PC-3 (cell line): ENCODE measurements around the gene CTSZ. TPM values are rescaled to one million over a fixed set of nuclear protein-coding genes. Genes with fewer than 3 reads are reported as not detected.
"Not testable (repeated sequence)": the region's sequence is repeated elsewhere in the genome, so short reads cannot be mapped to it uniquely, and the experiment has no call there.

ENCODE experiments used
- ATAC-seq: fragments of 200-7000 bp; cut with Tn5 transposase; 2 replicates; pipeline ENCODE4 v1.9.1; 2020; ENCODE audit warnings: mild to moderate bottlenecking, moderate library complexity
- BruUV-seq: library from RNA; stranded (reverse); fragments of 400-500 nt; replicated peaks from 2 replicates; lab custom pipeline; 2021; lab: Mats Ljungman, UMichigan
- CTCF ChIA-PET: fragments of 300-600 bp; sonication (Branson Sonifier 250); formaldehyde crosslinking; loops from one replicate; lab custom pipeline; 2022; ENCODE audit warnings: antibody characterized with exemption; lab: Charles Lee
- POLR2A ChIA-PET: fragments of 300-600 bp; sonication (Branson Sonifier 250); formaldehyde crosslinking; loops from one replicate; lab custom pipeline; 2022; ENCODE audit warnings: antibody characterized with exemption; ENCODE audit not compliant: unreplicated experiment; lab: Charles Lee
- DNase-seq: peaks from one replicate; pipeline ENCODE4 v3.0.0-alpha.2; 2015
- H2AFZ ChIP-seq: fragments of 300-600 bp; sonication (generic); 2 replicates; pipeline ENCODE4 v1.6.0; 2016; ENCODE audit warnings: antibody characterized with exemption, low read length
- H3F3A ChIP-seq: fragments of 300-600 bp; sonication (generic); one replicate; pipeline ENCODE4 v1.6.0; 2017; ENCODE audit warnings: antibody characterized with exemption, low read length, control low read depth, mild to moderate bottlenecking; ENCODE audit not compliant: unreplicated experiment
- H3K27ac ChIP-seq: fragments of 300-600 bp; sonication (generic); 2 replicates; pipeline ENCODE4 v1.5.1; 2016; ENCODE audit warnings: mild to moderate bottlenecking, low read length
- H3K27me3 ChIP-seq: fragments of 300-600 bp; sonication (generic); 2 replicates; pipeline ENCODE4 v1.6.1; 2016; ENCODE audit warnings: low read length, mixed read lengths
- H3K36me3 ChIP-seq: fragments of 300-600 bp; sonication (generic); 2 replicates; pipeline ENCODE4 v1.6.1; 2016; ENCODE audit warnings: low read depth, mixed run types, low read length, mixed read lengths
- H3K4me1 ChIP-seq: fragments of 300-600 bp; sonication (generic); 2 replicates; pipeline ENCODE4 v1.5.1; 2016; ENCODE audit warnings: low read length; ENCODE audit not compliant: insufficient read depth
- H3K4me2 ChIP-seq: fragments of 300-600 bp; sonication (generic); 2 replicates; pipeline ENCODE4 v1.6.0; 2016; ENCODE audit warnings: low read length
- H3K4me3 ChIP-seq: fragments of 300-600 bp; sonication (generic); 2 replicates; pipeline ENCODE4 v1.5.1; 2016; ENCODE audit warnings: mild to moderate bottlenecking, low read length, mixed read lengths
- H3K79me2 ChIP-seq: fragments of 300-600 bp; sonication (generic); 2 replicates; pipeline ENCODE4 v1.6.1; 2017; ENCODE audit warnings: low read length, mixed read lengths
- H3K9ac ChIP-seq: fragments of 300-600 bp; sonication (generic); 2 replicates; pipeline ENCODE4 v1.6.0; 2016; ENCODE audit warnings: mild to moderate bottlenecking, low read length
- H3K9me2 ChIP-seq: fragments of 300-600 bp; sonication (generic); replicated peaks from 2 replicates; pipeline ENCODE4 v1.6.1; 2016; ENCODE audit warnings: mixed run types, low read length, mixed read lengths
- H3K9me3 ChIP-seq: fragments of 300-600 bp; sonication (generic); 2 replicates; pipeline ENCODE4 v1.6.1; 2016; ENCODE audit warnings: low read length, mixed read lengths
- H4K20me1 ChIP-seq: fragments of 300-600 bp; sonication (generic); 2 replicates; pipeline ENCODE4 v1.6.1; 2016; ENCODE audit warnings: low read length, mixed read lengths
- EZH2 ChIP-seq: fragments of 300-600 bp; sonication (generic); IDR thresholded peaks from one replicate; pipeline ENCODE4 v1.6.1; 2017; ENCODE audit warnings: antibody characterized with exemption, mild to moderate bottlenecking, low read length; ENCODE audit not compliant: unreplicated experiment
- EZH2phosphoT487 ChIP-seq: fragments of 300-600 bp; sonication (generic); IDR thresholded peaks from 2 replicates; pipeline ENCODE4 v1.6.1; 2018; ENCODE audit warnings: mild to moderate bottlenecking, antibody characterized with exemption, low read length, borderline replicate concordance
- intact Hi-C: fragments of 100-400 bp; cut with micrococcal nuclease; formaldehyde crosslinking; loops from 2 replicates; pipeline ENCODE4 v1.9.0; 2023
- total RNA-seq: library from RNA; depleted of rRNA; stranded (reverse); fragments of >200 nt; gene quantifications from 2 replicates; pipeline ENCODE4 v1.2.3, GENCODE V29; 2014
- TF ChIP-seq, protein P1 (sequence below): fragments of 300-600 bp; sonication (generic); conservative IDR thresholded peaks from 2 replicates; pipeline ENCODE4 v1.5.1; 2017; ENCODE audit warnings: antibody characterized with exemption, low read depth, mild to moderate bottlenecking, low read length

The CTSZ gene
- total RNA-seq, 1 experiment from 2014 or later: 191 TPM

DNA sequence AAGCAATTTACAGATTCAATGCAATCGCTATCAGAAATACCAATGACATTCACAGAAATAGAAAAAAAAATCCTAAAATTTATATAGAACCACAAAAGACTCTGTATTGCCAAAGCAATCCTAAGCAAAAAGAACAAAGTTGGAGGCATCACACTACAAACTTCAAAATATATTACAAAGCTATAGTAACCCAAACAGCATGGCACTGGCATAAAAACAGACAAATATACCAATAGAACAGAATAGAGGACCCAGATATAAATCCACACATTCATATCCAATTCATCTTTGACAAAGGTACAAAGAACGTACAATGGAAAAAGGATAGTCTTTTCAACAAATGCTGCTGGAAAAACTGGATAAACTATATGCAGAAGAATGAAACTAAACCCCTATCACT lies 37.6 kb downstream of the CTSZ start:
- Histone ChIP-seq H3K9me2 (no peaks in the 10 kb centered on the region), H3K4me3 (no peak overlapping the region), H3K9ac (no peak overlapping the region), H3K9me3 (peaks cover 7% of the 10 kb centered on the region), H3F3A (no peaks in the 10 kb centered on the region), H3K4me2 (no peak overlapping the region), H3K27ac (no peak overlapping the region), H3K36me3 (no peaks in the 10 kb centered on the region), H3K4me1 (no peaks in the 10 kb centered on the region), H4K20me1 (no peaks in the 10 kb centered on the region), H3K79me2 (no peaks in the 10 kb centered on the region), H3K27me3 (peaks cover 59% of the 10 kb centered on the region), H2AFZ (no peak overlapping the region)
- no peak for DNase-seq
- CTCF ChIA-PET: no interaction called here
- POLR2A ChIA-PET: no interaction called here
- TF ChIP-seq EZH2 (no peak), EZH2phosphoT487 (no peak)
- TF ChIP-seq, protein P1, sequence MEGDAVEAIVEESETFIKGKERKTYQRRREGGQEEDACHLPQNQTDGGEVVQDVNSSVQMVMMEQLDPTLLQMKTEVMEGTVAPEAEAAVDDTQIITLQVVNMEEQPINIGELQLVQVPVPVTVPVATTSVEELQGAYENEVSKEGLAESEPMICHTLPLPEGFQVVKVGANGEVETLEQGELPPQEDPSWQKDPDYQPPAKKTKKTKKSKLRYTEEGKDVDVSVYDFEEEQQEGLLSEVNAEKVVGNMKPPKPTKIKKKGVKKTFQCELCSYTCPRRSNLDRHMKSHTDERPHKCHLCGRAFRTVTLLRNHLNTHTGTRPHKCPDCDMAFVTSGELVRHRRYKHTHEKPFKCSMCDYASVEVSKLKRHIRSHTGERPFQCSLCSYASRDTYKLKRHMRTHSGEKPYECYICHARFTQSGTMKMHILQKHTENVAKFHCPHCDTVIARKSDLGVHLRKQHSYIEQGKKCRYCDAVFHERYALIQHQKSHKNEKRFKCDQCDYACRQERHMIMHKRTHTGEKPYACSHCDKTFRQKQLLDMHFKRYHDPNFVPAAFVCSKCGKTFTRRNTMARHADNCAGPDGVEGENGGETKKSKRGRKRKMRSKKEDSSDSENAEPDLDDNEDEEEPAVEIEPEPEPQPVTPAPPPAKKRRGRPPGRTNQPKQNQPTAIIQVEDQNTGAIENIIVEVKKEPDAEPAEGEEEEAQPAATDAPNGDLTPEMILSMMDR: no peak
- ATAC-seq: no peak
- BruUV-seq: no TSS peak
- intact Hi-C loops: no loop called here

DNA sequence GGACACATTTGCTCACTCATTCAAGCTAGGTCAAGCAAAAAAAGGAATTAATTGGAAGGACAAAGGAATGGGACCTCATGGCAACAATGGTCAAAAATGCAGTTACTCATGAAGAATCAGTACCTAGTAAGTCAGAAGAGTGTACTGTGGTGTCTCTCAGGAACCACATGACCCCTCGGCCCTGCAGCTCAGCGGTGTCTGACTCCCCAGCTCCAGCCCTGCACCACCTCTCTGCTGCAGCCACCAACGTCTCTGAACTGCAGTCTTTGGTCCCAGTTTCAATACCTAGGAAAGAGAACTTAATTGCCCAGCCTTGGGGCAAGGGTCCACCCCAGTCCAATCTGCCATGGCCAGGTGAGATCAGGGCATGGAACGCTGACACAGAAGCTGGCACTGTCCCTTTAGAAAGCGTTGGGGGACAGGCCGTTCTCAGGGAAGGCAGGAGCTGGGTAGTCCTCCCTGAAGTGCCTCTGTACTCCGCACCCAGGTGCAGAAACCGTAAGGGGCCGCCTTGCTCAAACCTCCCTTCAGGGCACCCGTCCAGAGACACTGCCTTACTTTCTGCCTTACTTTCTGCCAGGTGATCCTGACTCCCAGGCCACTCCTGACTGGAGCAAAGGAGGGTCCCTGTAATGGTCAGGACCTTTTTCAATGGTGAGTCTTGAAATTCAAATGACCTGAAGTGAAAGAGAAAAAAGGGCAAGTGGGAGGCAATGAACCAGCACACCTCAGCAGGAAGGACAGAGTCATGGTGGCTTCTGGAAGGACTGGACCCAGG lies 39.2 kb downstream of the CTSZ start:
- Histone ChIP-seq H3K9me2 (no peaks in the 10 kb centered on the region), H3K9me3 (peaks cover 7% of the 10 kb centered on the region), H3F3A (no peaks in the 10 kb centered on the region), H3K36me3 (no peaks in the 10 kb centered on the region), H3K4me3 (no peak overlapping the region), H3K9ac (no peak overlapping the region), H4K20me1 (no peaks in the 10 kb centered on the region), H3K27me3 (peaks cover 71% of the 10 kb centered on the region), H3K4me1 (no peaks in the 10 kb centered on the region), H3K4me2 (no peak overlapping the region), H3K27ac (no peak overlapping the region), H3K79me2 (no peaks in the 10 kb centered on the region), H2AFZ (no peak overlapping the region)
- no peak for TF ChIP-seq EZH2phosphoT487
- TF ChIP-seq, protein P1: no peak
- TF ChIP-seq EZH2: no peak
- POLR2A ChIA-PET: no interaction called here
- DNase-seq: no peak
- no TSS peak for BruUV-seq
- CTCF ChIA-PET: no interaction called here
- no peak for ATAC-seq
- intact Hi-C loops: no loop called here

GRCh38 chr20:58965270-58966064 lies 41.6 kb downstream of the CTSZ start:
- no peak for ATAC-seq

GRCh38 chr20:58963922-58964321 lies 43.1 kb downstream of the CTSZ start:
- CTCF ChIA-PET, intact Hi-C loops, H3K4me1 ChIP-seq: not testable (repeated sequence)

More at GRCh38 chr20:58965270-58966064, 41.6 kb downstream of the CTSZ start:
- no TSS peak for BruUV-seq
- intact Hi-C loops: no loop called here
- Histone ChIP-seq H3K27me3 (peaks cover 76% of the 10 kb centered on the region), H3K79me2 (no peaks in the 10 kb centered on the region), H3K4me1 (no peaks in the 10 kb centered on the region), H3K27ac (no peak overlapping the region), H3K4me2 (no peak overlapping the region), H3K36me3 (no peaks in the 10 kb centered on the region), H4K20me1 (no peaks in the 10 kb centered on the region), H3K9ac (no peak overlapping the region), H2AFZ (no peak overlapping the region), H3F3A (no peaks in the 10 kb centered on the region), H3K4me3 (no peak overlapping the region), H3K9me3 (peaks cover 7% of the 10 kb centered on the region), H3K9me2 (no peaks in the 10 kb centered on the region)
- no peak for DNase-seq
- no peak for TF ChIP-seq EZH2phosphoT487
- TF ChIP-seq, protein P1: no peak
- no peak for TF ChIP-seq EZH2
- ChIA-PET POLR2A (no interaction called here), CTCF (interaction anchor here (0.6 kb wide), 1 partner anchor 25 kb away, joined by 12 read pairs; no protein-coding TSS in a partner anchor)

More at GRCh38 chr20:58963922-58964321, 43.1 kb downstream of the CTSZ start:
- BruUV-seq, H3K9ac ChIP-seq, H3K27ac ChIP-seq, H3K4me3 ChIP-seq, H3F3A ChIP-seq, ATAC-seq, DNase-seq, H3K36me3 ChIP-seq, H3K9me2 ChIP-seq, H4K20me1 ChIP-seq, H3K79me2 ChIP-seq, H2AFZ ChIP-seq, H3K9me3 ChIP-seq, H3K4me2 ChIP-seq, POLR2A ChIA-PET: not testable (repeated sequence)
- peaks cover 74% of the 10 kb centered on the region for H3K27me3 ChIP-seq
